H9 (cell line): Measurements from ENCODE around the gene MYRF. TPM values are rescaled to one million over a fixed set of nuclear protein-coding genes. Genes with fewer than 3 reads are reported as not detected.

Source experiments
- DNase-seq: peaks from one replicate; pipeline ENCODE4 v3.0.0-alpha.2; 2017
- H2AFZ ChIP-seq: one replicate; pipeline ENCODE4 v1.6.1; 2013; ENCODE audit warnings: mild to moderate bottlenecking, low read length, control low read depth, moderate library complexity
- H2AK5ac ChIP-seq: 2 replicates; pipeline ENCODE4 v1.6.1; 2013; ENCODE audit warnings: low read length, control low read depth, mixed read lengths; ENCODE audit not compliant: insufficient read length
- H2BK120ac ChIP-seq: one replicate; pipeline ENCODE4 v1.6.1; 2013; ENCODE audit warnings: low read depth, mild to moderate bottlenecking, low read length, control low read depth, inconsistent platforms; ENCODE audit not compliant: poor library complexity, severe bottlenecking
- H2BK12ac ChIP-seq: 2 replicates; pipeline ENCODE4 v1.6.1; 2013; ENCODE audit warnings: low read length, control low read depth, mixed read lengths, low read depth; ENCODE audit not compliant: insufficient read length
- H2BK15ac ChIP-seq: 2 replicates; pipeline ENCODE4 v1.6.1; 2013; ENCODE audit warnings: low read depth, low read length, control low read depth
- H2BK20ac ChIP-seq: one replicate; pipeline ENCODE4 v1.6.1; 2013; ENCODE audit warnings: low read depth, mild to moderate bottlenecking, low read length, control low read depth, inconsistent platforms; ENCODE audit not compliant: poor library complexity, severe bottlenecking
- H2BK5ac ChIP-seq: 2 replicates; pipeline ENCODE4 v1.6.1; 2013; ENCODE audit warnings: low read length, control low read depth, mixed read lengths; ENCODE audit not compliant: insufficient read length
- H3K14ac ChIP-seq: 2 replicates; pipeline ENCODE4 v1.6.1; 2013; ENCODE audit warnings: low read length, control low read depth; ENCODE audit not compliant: insufficient read depth
- H3K18ac ChIP-seq: 2 replicates; pipeline ENCODE4 v1.6.1; 2013; ENCODE audit warnings: low read depth, mild to moderate bottlenecking, mixed read lengths, low read length, control low read depth; ENCODE audit not compliant: insufficient read length
- H3K23ac ChIP-seq: 2 replicates; pipeline ENCODE4 v1.6.1; 2013; ENCODE audit warnings: low read length, control low read depth, mixed read lengths, low read depth; ENCODE audit not compliant: insufficient read length
- H3K23me2 ChIP-seq: 2 replicates; pipeline ENCODE4 v1.6.1; 2013; ENCODE audit warnings: low read depth, mild to moderate bottlenecking, mixed read lengths, low read length, control low read depth; ENCODE audit not compliant: insufficient read length, poor library complexity, severe bottlenecking
- H3K27ac ChIP-seq: 2 replicates; pipeline ENCODE4 v1.5.1; 2013; ENCODE audit warnings: low read length, control low read depth, mixed read lengths, low read depth; ENCODE audit not compliant: insufficient read length
- H3K27me3 ChIP-seq: 2 replicates; pipeline ENCODE4 v1.6.1; 2013; ENCODE audit warnings: low read length, control low read depth, inconsistent platforms; ENCODE audit not compliant: insufficient read depth
- H3K4ac ChIP-seq: 2 replicates; pipeline ENCODE4 v1.6.1; 2013; ENCODE audit warnings: low read depth, mild to moderate bottlenecking, control low read depth, inconsistent platforms, low read length, moderate library complexity
- H3K4me1 ChIP-seq: 2 replicates; pipeline ENCODE4 v1.6.1; 2013; ENCODE audit warnings: low read length, control low read depth, inconsistent platforms; ENCODE audit not compliant: insufficient read depth
- H3K4me2 ChIP-seq: 2 replicates; pipeline ENCODE4 v1.6.1; 2013; ENCODE audit warnings: low read length, control low read depth, mixed read lengths; ENCODE audit not compliant: insufficient read length, insufficient read depth
- H3K56ac ChIP-seq: 2 replicates; pipeline ENCODE4 v1.6.1; 2013; ENCODE audit warnings: low read depth, mild to moderate bottlenecking, mixed read lengths, low read length, control low read depth; ENCODE audit not compliant: insufficient read length
- H3K79me1 ChIP-seq: 2 replicates; pipeline ENCODE4 v1.6.1; 2013; ENCODE audit warnings: low read depth, mild to moderate bottlenecking, moderate library complexity, low read length, control low read depth, inconsistent platforms; ENCODE audit not compliant: insufficient read depth, poor library complexity, severe bottlenecking
- H3K79me2 ChIP-seq: 2 replicates; pipeline ENCODE4 v1.6.1; 2013; ENCODE audit warnings: low read length, control low read depth, inconsistent platforms; ENCODE audit not compliant: insufficient read depth
- H3K9ac ChIP-seq: 2 replicates; pipeline ENCODE4 v1.6.1; 2013; ENCODE audit warnings: low read length, control low read depth, mixed read lengths; ENCODE audit not compliant: insufficient read length; ENCODE audit errors: extremely low read depth
- H3K9me3 ChIP-seq: one replicate; pipeline ENCODE4 v1.6.1; 2013; ENCODE audit warnings: low read depth, low read length, inconsistent platforms; ENCODE audit not compliant: control insufficient read depth
- H3T11ph ChIP-seq: one replicate; pipeline ENCODE4 v1.6.1; 2013; ENCODE audit warnings: mild to moderate bottlenecking, low read length, control low read depth, inconsistent platforms
- H4K20me1 ChIP-seq: one replicate; pipeline ENCODE4 v1.6.1; 2013; ENCODE audit not compliant: control insufficient read depth, insufficient read length, insufficient read depth
- H4K5ac ChIP-seq: 2 replicates; pipeline ENCODE4 v1.6.1; 2013; ENCODE audit warnings: low read depth, mild to moderate bottlenecking, mixed read lengths, low read length, control low read depth; ENCODE audit not compliant: insufficient read length
- H4K8ac ChIP-seq: replicated peaks from 2 replicates; pipeline ENCODE4 v1.6.1; 2013; ENCODE audit warnings: low read length, control low read depth, mixed read lengths, low read depth; ENCODE audit not compliant: insufficient read length
- H4K91ac ChIP-seq: 2 replicates; pipeline ENCODE4 v1.6.1; 2013; ENCODE audit warnings: low read depth, mild to moderate bottlenecking, moderate library complexity, mixed read lengths, low read length, control low read depth; ENCODE audit not compliant: insufficient read length
- H3K27ac Mint-ChIP-seq, 3 experiments: 2 replicates in 2 of 3; 3 replicates in 1 of 3; pipeline ENCODE4 v1.8.0; 2020 to 2021; ENCODE audit warnings: mixed read lengths in 3 of 3, mild to moderate bottlenecking in 1 of 3, moderate library complexity in 1 of 3
- H3K27me3 Mint-ChIP-seq: 2 replicates; pipeline ENCODE4 v1.8.0; 2021; ENCODE audit warnings: low read depth, mild to moderate bottlenecking, moderate library complexity, mixed read lengths
- H3K36me3 Mint-ChIP-seq, 3 experiments: 2 replicates in 2 of 3; 3 replicates in 1 of 3; pipeline ENCODE4 v1.8.0; 2020 to 2021; ENCODE audit warnings: low read depth in 3 of 3, mixed read lengths in 3 of 3; ENCODE audit not compliant: insufficient read depth in 1 of 3
- H3K4me1 Mint-ChIP-seq, 2 experiments: 2 replicates each; pipeline ENCODE4 v1.8.0; 2020; ENCODE audit warnings: mixed read lengths in 2 of 2
- H3K4me3 Mint-ChIP-seq, 2 experiments: 2 replicates in 1 of 2; 3 replicates in 1 of 2; pipeline ENCODE4 v1.8.0; 2020 to 2021; ENCODE audit warnings: mild to moderate bottlenecking in 2 of 2, mixed read lengths in 2 of 2, moderate library complexity in 1 of 2
- H3K9me3 Mint-ChIP-seq, 2 experiments: 2 replicates in 1 of 2; 3 replicates in 1 of 2; pipeline ENCODE4 v1.8.0; 2020; ENCODE audit warnings: mild to moderate bottlenecking in 2 of 2, mixed read lengths in 2 of 2, moderate library complexity in 1 of 2
- CTCF ChIP-seq: fragments of 200-600 bp; sonication (generic); conservative IDR thresholded peaks from 3 replicates; pipeline ENCODE4 v1.8.0; 2021; ENCODE audit warnings: antibody characterized with exemption, mild to moderate bottlenecking
- WGBS: extraction: QIAGEN DNeasy Blood & Tissue Kit; methylation state at CpG from one replicate; pipeline ENCODE4 v1.1.7; 2013; ENCODE audit warnings: missing lambda C conversion rate, low lambda C conversion rate, mixed read lengths; ENCODE audit not compliant: insufficient read length; ENCODE audit errors: extremely low coverage; 5-methylcytosine and 5-hydroxymethylcytosine counted together
- total RNA-seq: library from RNA; stranded (reverse); gene quantifications from 2 replicates; pipeline ENCODE4 v1.2.1, GENCODE V29; 2021

Gene MYRF
- total RNA-seq, 1 experiment from 2014 or later, result 13.9 TPM

GRCh38 chr11:61837411-61838005 lies 85.1 kb downstream of the MYRF start:
- no peak overlapping the region for H3K4ac ChIP-seq
- no peak overlapping the region for H2BK120ac ChIP-seq
- DNase-seq, result no peak
- no peak overlapping the region for H2BK5ac ChIP-seq
- Mint-ChIP-seq H3K27ac (peak overlapping the region; percentile 18 to 75 (median 64); a peak in 3 of 7 replicates), H3K4me1 (peaks cover 30 to 32% of the 10 kb centered on the region in 2 experiments), H3K4me3 (no peak overlapping the region), H3K27me3 (no peaks in the 10 kb centered on the region), H3K9me3 (no peaks in the 10 kb centered on the region), H3K36me3 (peaks cover 54 to 76% (median 74%) of the 10 kb centered on the region in 3 experiments)
- H3T11ph ChIP-seq, result no peak overlapping the region
- H2BK20ac ChIP-seq, result no peak overlapping the region
- TF ChIP-seq CTCF, result no peak
- H4K8ac ChIP-seq, result no peak overlapping the region
- H3K56ac ChIP-seq, result no peak overlapping the region
- peaks cover 2% of the 10 kb centered on the region for H3K79me1 ChIP-seq
- no peak overlapping the region for H3K14ac ChIP-seq
- H3K18ac ChIP-seq, result peak overlapping the region; percentile 16
- H4K91ac ChIP-seq, result no peak overlapping the region
- WGBS, result no CpG with 5 or more reads among the region's 15 CpGs
- H2AFZ ChIP-seq, result no peak overlapping the region
- H2BK15ac ChIP-seq, result no peak overlapping the region
- no peak overlapping the region for H3K23ac ChIP-seq
- H3K9me3 ChIP-seq, result no peaks in the 10 kb centered on the region
- H3K4me1 ChIP-seq, result peaks cover 8% of the 10 kb centered on the region; the same call in 1 of the 2 replicates
- H3K9ac ChIP-seq, result no peak overlapping the region
- H3K79me2 ChIP-seq, result peaks cover 3% of the 10 kb centered on the region; the same call in 1 of the 2 replicates
- H3K27ac ChIP-seq, result no peak overlapping the region
- no peaks in the 10 kb centered on the region for H3K27me3 ChIP-seq
- H4K5ac ChIP-seq, result no peak overlapping the region
- H3K23me2 ChIP-seq, result no peaks in the 10 kb centered on the region
- H4K20me1 ChIP-seq, result peaks cover 3% of the 10 kb centered on the region
- no peak overlapping the region for H2BK12ac ChIP-seq
- H2AK5ac ChIP-seq, result no peak overlapping the region
- H3K4me2 ChIP-seq, result no peak overlapping the region

Other genes with a start within 250 kb of the MYRF start
- gene LRRC10B, start 243.9 kb upstream of the MYRF start, total RNA-seq, result 0.31 and 0.39 TPM in 2 replicates
- gene SYT7, start 171.6 kb upstream of the MYRF start, total RNA-seq, result 7.0 and 8.8 TPM in 2 replicates
- 4.3 and 4.5 TPM in 2 replicates for gene DAGLA, start 72.2 kb upstream of the MYRF start, total RNA-seq
- 199 and 201 TPM in 2 replicates for gene TMEM258, start 40.0 kb downstream of the MYRF start, total RNA-seq
- 114 and 115 TPM in 2 replicates for gene FEN1, start 40.3 kb downstream of the MYRF start, total RNA-seq
- gene FADS1, start 64.4 kb downstream of the MYRF start, total RNA-seq, result 125 and 126 TPM in 2 replicates
- 316 and 322 TPM in 2 replicates for gene FADS2, start 75.7 kb downstream of the MYRF start, total RNA-seq
- gene FADS3, start 138.9 kb downstream of the MYRF start, total RNA-seq, result 34.9 and 36.7 TPM in 2 replicates
- gene RAB3IL1, start 164.9 kb downstream of the MYRF start, total RNA-seq, result 1.8 and 2.4 TPM in 2 replicates
- gene BEST1, start 197.7 kb downstream of the MYRF start, total RNA-seq, result 0.18 and 0.24 TPM in 2 replicates
- gene FTH1, start 215.0 kb downstream of the MYRF start, total RNA-seq, result 1,505 and 1,558 TPM in 2 replicates